B cell (primary cell): ENCODE data around the gene KLK15. TPM values are rescaled to one million over a fixed set of nuclear protein-coding genes. Genes with fewer than 3 reads are reported as not detected.

Experiments
- ATAC-seq: fragments of 200-7000 bp; cut with Tn5 transposase; one replicate; pipeline ENCODE4 v1.10.0; 2021; ENCODE audit warnings: low read depth, mild to moderate bottlenecking, moderate number of reproducible peaks, moderate library complexity
- CTCF ChIA-PET: fragments of 350-600 bp; sonication (Branson Sonifier 250); formaldehyde crosslinking; loops from one replicate; lab custom pipeline; 2021; ENCODE audit warnings: antibody characterized with exemption, inconsistent platforms; lab: Charles Lee
- POLR2A ChIA-PET: fragments of 350-600 bp; sonication (Branson Sonifier 250); formaldehyde crosslinking; loops from one replicate; lab custom pipeline; 2021; ENCODE audit warnings: antibody characterized with exemption; lab: Charles Lee
- DNase-seq: peaks from one replicate; pipeline ENCODE4 v3.0.0; 2013
- H2AFZ ChIP-seq: 2 replicates; pipeline ENCODE4 v1.6.1; 2012; ENCODE audit warnings: mild to moderate bottlenecking, low read depth, low read length; ENCODE audit not compliant: insufficient read depth, poor library complexity, severe bottlenecking
- H3K27ac ChIP-seq, 2 donors: 1 replicate in 1 of 2; 2 replicates in 1 of 2; pipeline ENCODE4 v1.5.1; 2012 to 2013; ENCODE audit warnings: low read length in 2 of 2, mild to moderate bottlenecking in 2 of 2, moderate library complexity in 1 of 2
- H3K27me3 ChIP-seq, 4 experiments: fragments of 200-600 bp in 1 of 4; sonication (generic) in 1 of 4; replicated peaks in 1 of 4; 1 replicate in 2 of 4; 2 replicates in 2 of 4; pipeline versions ENCODE4 v1.6.1 to v1.7.0; 2013 to 2016; ENCODE audit warnings: low read length in 3 of 4, mild to moderate bottlenecking in 2 of 4, mixed read lengths in 1 of 4, moderate library complexity in 1 of 4; ENCODE audit not compliant: insufficient read depth in 4 of 4, control insufficient read depth in 3 of 4; ENCODE audit errors: control extremely low read depth in 1 of 4
- H3K36me3 ChIP-seq, 2 experiments: replicated peaks in 1 of 2; 1 replicate in 1 of 2; 2 replicates in 1 of 2; pipeline versions ENCODE4 v1.6.1 to v1.7.1; 2013; ENCODE audit warnings: low read length in 1 of 2; ENCODE audit not compliant: insufficient read depth in 2 of 2, control insufficient read depth in 1 of 2; ENCODE audit errors: control extremely low read depth in 1 of 2, extremely low read depth in 1 of 2
- H3K4me1 ChIP-seq, 2 donors: fragments of 200-600 bp in 1 of 2; sonication (generic) in 1 of 2; 1 replicate in 1 of 2; 2 replicates in 1 of 2; pipeline versions ENCODE4 v1.5.1 to v1.6.1; 2013 to 2017; ENCODE audit warnings: low read length in 2 of 2; ENCODE audit not compliant: control insufficient read depth in 2 of 2, insufficient read depth in 2 of 2
- H3K4me2 ChIP-seq: replicated peaks from 2 replicates; pipeline ENCODE3; 2012; ENCODE audit warnings: mild to moderate bottlenecking, low read depth, low read length; ENCODE audit not compliant: poor library complexity, severe bottlenecking
- H3K4me3 ChIP-seq, 5 experiments: fragments of 200-600 bp in 1 of 5; sonication (generic) in 1 of 5; 1 replicate in 3 of 5; 2 replicates in 2 of 5; pipeline versions ENCODE4 v1.5.1 to v1.7.0; 2011 to 2016; ENCODE audit warnings: low read length in 4 of 5, mild to moderate bottlenecking in 4 of 5, low read depth in 2 of 5, control low read depth in 1 of 5, moderate library complexity in 1 of 5; ENCODE audit not compliant: insufficient read depth in 1 of 5; ENCODE audit errors: control extremely low read depth in 1 of 5, extremely low read depth in 1 of 5
- H3K79me2 ChIP-seq: fragments of 200-600 bp; sonication (generic); one replicate; pipeline ENCODE4 v1.6.0; 2016; ENCODE audit warnings: low read length; ENCODE audit not compliant: control insufficient read depth, insufficient read depth
- H3K9ac ChIP-seq: fragments of 200-600 bp; sonication (generic); 2 replicates; pipeline ENCODE4 v1.6.1; 2017; ENCODE audit warnings: mild to moderate bottlenecking, low read length, moderate library complexity
- H3K9me3 ChIP-seq, 3 donors: one replicate each; pipeline versions ENCODE4 v1.6.1 to v1.7.1; 2013; ENCODE audit warnings: low read length in 2 of 3; ENCODE audit not compliant: control insufficient read depth in 2 of 3, insufficient read depth in 1 of 3; ENCODE audit errors: control extremely low read depth in 1 of 3
- H4K20me1 ChIP-seq: 2 replicates; pipeline ENCODE4 v1.6.0; 2012; ENCODE audit warnings: mild to moderate bottlenecking, low read length; ENCODE audit not compliant: insufficient read depth, control insufficient read depth, poor library complexity, severe bottlenecking
- H3K27ac Mint-ChIP-seq: one replicate; pipeline ENCODE4 v1.8.0; 2021; ENCODE audit warnings: mixed read lengths
- H3K27me3 Mint-ChIP-seq: one replicate; pipeline ENCODE4 v1.8.0; 2021; ENCODE audit warnings: mixed read lengths
- H3K4me1 Mint-ChIP-seq: one replicate; pipeline ENCODE4 v1.8.0; 2021; ENCODE audit warnings: mixed read lengths
- H3K4me3 Mint-ChIP-seq: one replicate; pipeline ENCODE4 v1.8.0; 2021; ENCODE audit warnings: mixed read lengths
- H3K9me3 Mint-ChIP-seq: one replicate; pipeline ENCODE4 v1.8.0; 2022; ENCODE audit warnings: mixed read lengths; ENCODE audit not compliant: insufficient read depth
- CTCF ChIP-seq: fragments of 200-600 bp; IDR thresholded peaks from one replicate; pipeline ENCODE4 v1.8.0; 2022; ENCODE audit warnings: antibody characterized with exemption, mild to moderate bottlenecking
- EZH2 ChIP-seq: IDR thresholded peaks from 2 replicates; pipeline ENCODE4 v1.6.1; 2012; ENCODE audit warnings: borderline replicate concordance, low read depth, mild to moderate bottlenecking, moderate library complexity, low read length; ENCODE audit not compliant: insufficient read depth, poor library complexity, severe bottlenecking
- WGBS: methylation state at CpG from one replicate; pipeline ENCODE4 v1.1.5; 2013; ENCODE audit warnings: missing lambda C conversion rate; ENCODE audit not compliant: insufficient coverage; 5-methylcytosine and 5-hydroxymethylcytosine counted together
- intact Hi-C: fragments of 100-400 bp; cut with micrococcal nuclease; formaldehyde crosslinking; loops from one replicate; pipeline ENCODE4 v1.10.0; 2022
- polyA plus RNA-seq: library from polyadenylated mRNA; depleted of rRNA; stranded (reverse); fragments of >200 nt; gene quantifications from 2 replicates; pipeline ENCODE4 v1.2.3, GENCODE V29; 2012
- total RNA-seq, 2 donors: library from RNA; stranded (reverse); fragments of 120-200 nt in 1 of 2; gene quantifications; 1 replicate in 1 of 2; 2 replicates in 1 of 2; pipeline versions ENCODE4 v1.2.3 to v1.2.4, GENCODE V29; 2013 to 2022

The KLK15 gene
- total and polyA plus RNA-seq, 2 donors (not counting 1 experiment from before 2014, with no cell fraction given) = 0.07 TPM; not detected in 1

DNA sequence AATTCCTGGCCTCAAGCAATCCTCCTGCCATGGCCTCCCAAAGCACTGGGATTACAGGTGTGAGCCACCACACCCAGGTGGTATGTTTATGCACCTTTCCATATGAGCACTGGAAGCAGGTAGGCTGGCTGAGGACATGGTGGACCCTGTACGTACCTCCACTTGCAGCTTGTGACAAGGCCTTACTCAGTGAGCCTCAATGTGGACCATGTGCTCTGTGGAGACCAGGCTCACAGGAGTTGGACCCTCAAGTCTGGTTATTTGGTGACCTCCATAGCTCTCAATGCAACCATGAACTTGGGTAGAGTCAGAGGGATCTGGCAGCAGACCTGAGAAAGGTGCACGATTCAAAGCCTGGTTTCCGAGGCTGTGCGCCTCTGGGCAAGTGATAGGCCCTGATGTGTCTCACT, 37.7 kb downstream of the KLK15 start:
- H3K27me3 ChIP-seq = no peaks in the 10 kb centered on the region
- H3K4me3 ChIP-seq = no peak overlapping the region
- no peak overlapping the region for H3K4me2 ChIP-seq
- no peak for DNase-seq
- H3K9ac ChIP-seq = no peak overlapping the region
- intact Hi-C loops = loop anchor here (2.0 kb wide), 1 partner anchor 127 kb away; no protein-coding TSS in a partner anchor
- H4K20me1 ChIP-seq = peaks cover 7% of the 10 kb centered on the region
- H3K9me3 ChIP-seq = no peaks in the 10 kb centered on the region
- Mint-ChIP-seq H3K9me3 (no peaks in the 10 kb centered on the region), H3K27me3 (peaks cover 5% of the 10 kb centered on the region), H3K27ac (no peak overlapping the region), H3K4me3 (no peak overlapping the region), H3K4me1 (peaks cover 10% of the 10 kb centered on the region)
- H3K4me1 ChIP-seq = peaks cover 4 to 6% of the 10 kb centered on the region in 2 donors
- ChIA-PET CTCF (interaction anchor here (0.9 to 5.1 kb wide), 3 partner anchors 12 to 127 kb away, joined by 4 to 29 read pairs (median 4); no protein-coding TSS in a partner anchor), POLR2A (no interaction called here)
- peaks cover 23% of the 10 kb centered on the region for H3K79me2 ChIP-seq
- WGBS = 96% methylated on average over 3 of the region's 4 CpGs
- H3K36me3 ChIP-seq = peaks cover 0 to 34% of the 10 kb centered on the region in 2 experiments
- TF ChIP-seq CTCF (no peak), EZH2 (no peak)
- no peak overlapping the region for H2AFZ ChIP-seq
- ATAC-seq = no peak
- no peak overlapping the region for H3K27ac ChIP-seq

DNA sequence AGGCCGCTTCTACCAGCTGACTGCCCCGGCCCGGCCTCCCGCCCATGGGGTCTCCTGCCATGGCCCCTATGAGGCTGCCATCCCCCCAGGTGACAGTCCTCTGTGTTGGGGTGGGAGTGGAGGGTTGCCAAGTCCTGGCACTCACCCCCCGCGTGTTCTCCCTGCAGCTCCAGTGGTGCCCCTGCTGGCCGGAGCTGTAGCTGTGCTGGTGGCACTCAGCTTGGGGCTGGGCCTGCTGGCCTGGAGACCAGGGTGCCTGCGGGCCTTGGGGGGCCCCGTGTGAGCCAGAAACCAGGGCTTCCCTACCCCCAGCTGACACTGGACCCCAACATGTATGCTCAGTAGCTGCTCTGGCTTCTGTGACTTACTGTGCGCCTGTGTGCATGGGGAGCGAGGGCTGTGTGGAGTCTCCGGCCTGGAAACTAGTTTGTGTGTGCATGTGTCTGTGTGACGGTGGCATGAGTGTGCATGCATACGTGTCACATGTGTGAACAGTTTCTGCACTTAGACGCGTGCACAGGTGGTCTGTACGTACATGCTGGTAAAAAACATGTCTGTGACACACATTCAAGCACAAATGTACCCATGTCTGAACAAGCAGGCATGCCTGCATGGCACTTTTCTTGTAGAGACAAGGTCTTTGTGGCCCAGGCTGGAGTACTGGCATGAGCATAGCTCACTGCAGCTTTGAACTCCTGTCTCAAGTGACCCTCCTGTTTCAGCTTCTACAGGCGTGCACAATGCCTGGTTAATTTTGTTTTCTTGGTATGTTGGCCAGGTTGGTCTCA, 38.3 kb downstream of the KLK15 start:
- Histone ChIP-seq H3K9ac (no peak overlapping the region), H3K27ac (no peak overlapping the region), H3K4me2 (no peak overlapping the region), H3K4me3 (no peak overlapping the region), H4K20me1 (peaks cover 7% of the 10 kb centered on the region), H3K9me3 (no peaks in the 10 kb centered on the region), H3K36me3 (peaks cover 0 to 30% of the 10 kb centered on the region in 2 experiments), H2AFZ (no peak overlapping the region), H3K4me1 (peaks cover 4 to 6% of the 10 kb centered on the region in 2 donors), H3K27me3 (no peaks in the 10 kb centered on the region), H3K79me2 (peaks cover 21% of the 10 kb centered on the region)
- no peaks in the 10 kb centered on the region for H3K9me3 Mint-ChIP-seq
- no peak for ATAC-seq
- intact Hi-C loops = loop anchor here (2.0 kb wide), 1 partner anchor 128 kb away; no protein-coding TSS in a partner anchor
- no peak overlapping the region for H3K27ac Mint-ChIP-seq
- DNase-seq = no peak
- WGBS = 78% methylated on average over 17 of the region's 18 CpGs
- H3K27me3 Mint-ChIP-seq = peaks cover 5% of the 10 kb centered on the region
- H3K4me1 Mint-ChIP-seq = peaks cover 10% of the 10 kb centered on the region
- CTCF ChIA-PET = interaction anchor here (0.9 to 5.1 kb wide), 3 partner anchors 11 to 127 kb away, joined by 4 to 29 read pairs (median 4); no protein-coding TSS in a partner anchor
- TF ChIP-seq EZH2 = no peak
- no peak overlapping the region for H3K4me3 Mint-ChIP-seq
- POLR2A ChIA-PET = no interaction called here
